ENCODE data around the gene ENOX1. TPM values are rescaled to one million over a fixed set of nuclear protein-coding genes. Genes with fewer than 3 reads are reported as not detected.

ENOX1 gene
- total RNA-seq, 1 experiment from 2014 or later = 0.95 TPM

- Histone ChIP-seq H4K20me1 (ENCODE audit: low read length) (no peaks in the 10 kb centered on the region), H3K4me2 (ENCODE audit: low read length) (no peak overlapping the region), H3F3A (ENCODE audit: low read length, unreplicated experiment) (no peaks in the 10 kb centered on the region), H2AFZ (ENCODE audit: low read length) (no peak overlapping the region), H3K9me3 (ENCODE audit: low read length) (no peaks in the 10 kb centered on the region), H3K4me3 (ENCODE audit: low read length) (no peak overlapping the region), H3K79me2 (ENCODE audit: low read length) (no peaks in the 10 kb centered on the region), H3K36me3 (ENCODE audit: low read depth, low read length) (no peaks in the 10 kb centered on the region), H3K9me2 (replicated peaks; ENCODE audit: low read length) (no peaks in the 10 kb centered on the region), H3K27me3 (ENCODE audit: low read length) (no peaks in the 10 kb centered on the region), H3K27ac (ENCODE audit: low read length) (no peak overlapping the region), H3K9ac (ENCODE audit: low read length) (no peak overlapping the region), H3K4me1 (ENCODE audit: insufficient read depth, low read length) (no peaks in the 10 kb centered on the region)
- POLR2A ChIA-PET (ENCODE audit: unreplicated experiment) = no interaction called here
- intact Hi-C loops (cut with micrococcal nuclease) = no loop called here
- DNase-seq (no peak), ATAC-seq (no peak)
- CTCF ChIA-PET = no interaction called here
- BruUV-seq (replicated peaks) = no TSS peak
- no peak for TF ChIP-seq CTCF (conservative IDR thresholded peaks at IDR 0.05; ENCODE audit: low read depth, low read length)
- no peak for TF ChIP-seq EZH2phosphoT487 (IDR thresholded peaks at IDR 0.05; ENCODE audit: borderline replicate concordance, low read length)
- TF ChIP-seq EZH2 (IDR thresholded peaks at IDR 0.05; ENCODE audit: low read length, unreplicated experiment) = no peak
These were observed 461.1 kb downstream of the ENOX1 start for GRCh38 chr13:43325636-43326035.

GRCh38 chr13:43324129-43324528 lies 462.6 kb downstream of the ENOX1 start:
- no peak overlapping the region for H3K4me2 ChIP-seq (ENCODE audit: low read length)
- no peaks in the 10 kb centered on the region for H4K20me1 ChIP-seq (ENCODE audit: low read length)
- H2AFZ ChIP-seq (ENCODE audit: low read length) = no peak overlapping the region
- ChIA-PET POLR2A (ENCODE audit: unreplicated experiment) (no interaction called here), CTCF (no interaction called here)
- H3K4me1 ChIP-seq (ENCODE audit: insufficient read depth, low read length) = no peaks in the 10 kb centered on the region
- TF ChIP-seq EZH2phosphoT487 (IDR thresholded peaks at IDR 0.05; ENCODE audit: borderline replicate concordance, low read length) = no peak
- TF ChIP-seq EZH2 (IDR thresholded peaks at IDR 0.05; ENCODE audit: low read length, unreplicated experiment) = no peak
- TF ChIP-seq CTCF (conservative IDR thresholded peaks at IDR 0.05; ENCODE audit: low read depth, low read length) = no peak
- ATAC-seq (no peak), DNase-seq (no peak)
- H3K27me3 ChIP-seq (ENCODE audit: low read length) = no peaks in the 10 kb centered on the region
- H3K79me2 ChIP-seq (ENCODE audit: low read length) = no peaks in the 10 kb centered on the region
- intact Hi-C loops (cut with micrococcal nuclease) = no loop called here
- no peaks in the 10 kb centered on the region for H3K9me2 ChIP-seq (replicated peaks; ENCODE audit: low read length)
- H3K4me3 ChIP-seq (ENCODE audit: low read length) = no peak overlapping the region
- no peaks in the 10 kb centered on the region for H3F3A ChIP-seq (ENCODE audit: low read length, unreplicated experiment)
- H3K9ac ChIP-seq (ENCODE audit: low read length) = no peak overlapping the region
- no peak overlapping the region for H3K27ac ChIP-seq (ENCODE audit: low read length)
- no TSS peak for BruUV-seq (replicated peaks)
- no peaks in the 10 kb centered on the region for H3K9me3 ChIP-seq (ENCODE audit: low read length)
- no peaks in the 10 kb centered on the region for H3K36me3 ChIP-seq (ENCODE audit: low read depth, low read length)

GRCh38 chr13:43319617-43320444 lies 466.9 kb downstream of the ENOX1 start:
- ChIA-PET POLR2A (ENCODE audit: unreplicated experiment) (no interaction called here), CTCF (no interaction called here)
- intact Hi-C loops (cut with micrococcal nuclease) = no loop called here
- ATAC-seq = no peak
- H3K9ac ChIP-seq (ENCODE audit: low read length) = no peak overlapping the region
- H3K4me3 ChIP-seq (ENCODE audit: low read length) = no peak overlapping the region
- no peaks in the 10 kb centered on the region for H4K20me1 ChIP-seq (ENCODE audit: low read length)
- no peak for DNase-seq
- H3K79me2 ChIP-seq (ENCODE audit: low read length) = no peaks in the 10 kb centered on the region
- H3K27ac ChIP-seq (ENCODE audit: low read length) = no peak overlapping the region
- H3K4me1 ChIP-seq (ENCODE audit: insufficient read depth, low read length) = no peaks in the 10 kb centered on the region
- H3F3A ChIP-seq (ENCODE audit: low read length, unreplicated experiment) = no peaks in the 10 kb centered on the region
- no peaks in the 10 kb centered on the region for H3K9me3 ChIP-seq (ENCODE audit: low read length)
- TF ChIP-seq EZH2phosphoT487 (IDR thresholded peaks at IDR 0.05; ENCODE audit: borderline replicate concordance, low read length) = no peak
- no peak for TF ChIP-seq CTCF (conservative IDR thresholded peaks at IDR 0.05; ENCODE audit: low read depth, low read length)
- no peak for TF ChIP-seq EZH2 (IDR thresholded peaks at IDR 0.05; ENCODE audit: low read length, unreplicated experiment)
- no TSS peak for BruUV-seq (replicated peaks)
- no peak overlapping the region for H3K4me2 ChIP-seq (ENCODE audit: low read length)
- no peak overlapping the region for H2AFZ ChIP-seq (ENCODE audit: low read length)
- H3K27me3 ChIP-seq (ENCODE audit: low read length) = no peaks in the 10 kb centered on the region
- no peaks in the 10 kb centered on the region for H3K36me3 ChIP-seq (ENCODE audit: low read depth, low read length)
- H3K9me2 ChIP-seq (replicated peaks; ENCODE audit: low read length) = no peaks in the 10 kb centered on the region
